ENCODE results near the gene PSMG3.

DNA sequence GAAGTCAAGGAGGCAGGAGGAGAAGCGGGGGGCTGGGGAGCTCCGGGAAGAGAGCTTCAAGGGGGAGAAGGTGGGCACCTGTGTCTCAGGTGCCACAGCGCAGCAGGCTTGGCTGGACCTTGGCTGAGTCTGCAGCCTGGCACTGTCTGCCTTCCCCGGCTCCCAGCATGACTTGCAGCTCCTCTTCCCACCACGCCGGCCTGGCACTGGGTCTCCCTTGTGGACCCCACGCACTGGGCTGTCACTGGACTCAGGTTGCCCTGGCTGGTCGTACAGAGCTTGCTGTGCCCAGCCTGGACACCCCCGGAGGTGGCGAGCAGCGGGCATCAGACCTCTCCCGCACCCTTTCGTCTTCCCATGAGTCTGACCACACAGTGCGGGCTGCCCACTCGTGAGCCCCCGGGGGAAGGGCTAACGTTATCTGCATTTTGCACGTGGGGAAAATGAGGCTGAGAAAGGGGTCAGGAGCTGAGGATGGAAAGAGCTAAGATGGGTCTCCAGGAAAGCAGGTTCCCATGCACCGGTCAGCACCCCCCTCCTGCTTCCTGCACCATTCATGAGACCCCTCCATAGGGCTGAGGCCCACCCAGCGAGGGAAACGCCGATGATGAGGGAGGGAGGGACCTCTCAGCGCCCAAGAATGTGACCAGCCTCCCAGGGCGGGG is 40.3 kb upstream of the PSMG3 start:
- TF ChIP-seq, protein P1, sequence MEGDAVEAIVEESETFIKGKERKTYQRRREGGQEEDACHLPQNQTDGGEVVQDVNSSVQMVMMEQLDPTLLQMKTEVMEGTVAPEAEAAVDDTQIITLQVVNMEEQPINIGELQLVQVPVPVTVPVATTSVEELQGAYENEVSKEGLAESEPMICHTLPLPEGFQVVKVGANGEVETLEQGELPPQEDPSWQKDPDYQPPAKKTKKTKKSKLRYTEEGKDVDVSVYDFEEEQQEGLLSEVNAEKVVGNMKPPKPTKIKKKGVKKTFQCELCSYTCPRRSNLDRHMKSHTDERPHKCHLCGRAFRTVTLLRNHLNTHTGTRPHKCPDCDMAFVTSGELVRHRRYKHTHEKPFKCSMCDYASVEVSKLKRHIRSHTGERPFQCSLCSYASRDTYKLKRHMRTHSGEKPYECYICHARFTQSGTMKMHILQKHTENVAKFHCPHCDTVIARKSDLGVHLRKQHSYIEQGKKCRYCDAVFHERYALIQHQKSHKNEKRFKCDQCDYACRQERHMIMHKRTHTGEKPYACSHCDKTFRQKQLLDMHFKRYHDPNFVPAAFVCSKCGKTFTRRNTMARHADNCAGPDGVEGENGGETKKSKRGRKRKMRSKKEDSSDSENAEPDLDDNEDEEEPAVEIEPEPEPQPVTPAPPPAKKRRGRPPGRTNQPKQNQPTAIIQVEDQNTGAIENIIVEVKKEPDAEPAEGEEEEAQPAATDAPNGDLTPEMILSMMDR (IDR thresholded peaks at IDR 0.05) = no peak
- TF ChIP-seq EZH2phosphoT487 (IDR thresholded peaks at IDR 0.05) (no peak), EZH2 (IDR thresholded peaks at IDR 0.05) (no peak)

Measured in neural progenitor cell (in vitro differentiated cells).